Measurements from ENCODE around the gene PPRC1.

The PPRC1 gene

GRCh38 chr10:102195296-102195870, 62.5 kb downstream of the PPRC1 start:
- DNase-seq (ENCODE audit: low read depth) = no peak

- no peak for DNase-seq (ENCODE audit: low read depth)
Measured at GRCh38 chr10:102196893-102197292, 64.1 kb downstream of the PPRC1 start.

GRCh38 chr10:102198027-102198426, 65.2 kb downstream of the PPRC1 start:
- DNase-seq (ENCODE audit: low read depth) = no peak
